GM19240 (cell line): ENCODE results near the gene PTPRN2.

Source experiments
- DNase-seq: peaks from one replicate; pipeline ENCODE4 v3.0.0; 2011; ENCODE audit warnings: low spot score; ENCODE audit not compliant: insufficient read length

Gene PTPRN2

DNA sequence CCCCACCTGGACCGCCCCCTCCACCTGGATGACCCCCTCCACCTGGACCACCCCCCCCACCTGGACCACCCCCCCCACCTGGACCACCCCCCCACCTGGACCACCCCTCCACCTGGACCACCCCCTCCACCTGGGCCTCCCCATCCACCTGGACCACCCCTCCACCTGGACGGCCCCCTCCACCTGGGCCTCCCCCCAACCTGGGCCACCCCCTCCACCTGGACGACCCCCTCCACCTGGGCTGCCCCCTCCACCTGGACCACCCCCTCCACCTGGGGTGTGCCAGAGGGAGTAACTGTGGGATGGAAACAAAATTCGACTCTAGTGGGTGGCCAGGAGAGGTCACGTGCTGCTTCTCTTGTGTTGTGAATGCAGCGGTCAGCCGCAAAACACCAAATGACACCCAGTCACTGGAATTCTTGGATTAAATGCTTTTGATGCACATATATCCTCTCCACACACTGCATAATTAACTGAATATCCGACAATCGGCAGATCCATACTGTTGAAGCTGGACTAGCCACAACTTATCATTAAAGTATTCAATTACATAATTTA lies 316.7 kb downstream of the PTPRN2 start:
- DNase-seq = no peak

DNA sequence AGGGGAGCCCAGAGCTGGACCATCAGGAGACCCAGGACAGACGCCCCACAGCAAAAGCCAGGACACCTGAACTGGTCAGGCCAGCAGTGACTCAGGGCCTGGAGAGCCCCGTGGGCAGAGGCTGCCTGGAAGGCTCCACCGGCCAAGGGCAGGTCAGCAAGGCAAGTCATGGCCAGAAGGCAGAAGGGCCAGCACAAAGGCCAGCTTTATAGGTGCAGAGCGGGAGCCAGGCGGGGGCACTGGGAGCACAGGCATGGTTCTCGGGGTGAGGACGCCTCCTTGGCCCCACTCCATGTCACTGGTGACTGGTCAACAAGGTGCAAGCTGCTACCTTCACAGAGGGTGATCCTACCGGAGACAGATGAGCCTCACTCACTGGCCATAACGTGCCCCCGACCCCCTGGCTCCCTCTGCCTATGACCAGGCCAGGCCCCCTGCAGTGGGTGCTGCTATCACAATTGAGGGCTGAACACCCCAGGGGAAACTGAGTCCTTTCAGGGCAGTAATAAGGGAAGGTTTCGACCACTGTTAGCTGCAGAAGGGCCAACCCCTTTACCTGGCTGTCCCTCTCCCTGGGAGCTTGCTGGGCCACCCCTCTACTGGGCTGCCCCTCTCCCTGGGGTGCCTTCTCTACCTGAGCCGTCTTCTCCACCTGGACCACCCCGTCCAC lies 317.4 kb downstream of the PTPRN2 start:
- DNase-seq = no peak

DNA sequence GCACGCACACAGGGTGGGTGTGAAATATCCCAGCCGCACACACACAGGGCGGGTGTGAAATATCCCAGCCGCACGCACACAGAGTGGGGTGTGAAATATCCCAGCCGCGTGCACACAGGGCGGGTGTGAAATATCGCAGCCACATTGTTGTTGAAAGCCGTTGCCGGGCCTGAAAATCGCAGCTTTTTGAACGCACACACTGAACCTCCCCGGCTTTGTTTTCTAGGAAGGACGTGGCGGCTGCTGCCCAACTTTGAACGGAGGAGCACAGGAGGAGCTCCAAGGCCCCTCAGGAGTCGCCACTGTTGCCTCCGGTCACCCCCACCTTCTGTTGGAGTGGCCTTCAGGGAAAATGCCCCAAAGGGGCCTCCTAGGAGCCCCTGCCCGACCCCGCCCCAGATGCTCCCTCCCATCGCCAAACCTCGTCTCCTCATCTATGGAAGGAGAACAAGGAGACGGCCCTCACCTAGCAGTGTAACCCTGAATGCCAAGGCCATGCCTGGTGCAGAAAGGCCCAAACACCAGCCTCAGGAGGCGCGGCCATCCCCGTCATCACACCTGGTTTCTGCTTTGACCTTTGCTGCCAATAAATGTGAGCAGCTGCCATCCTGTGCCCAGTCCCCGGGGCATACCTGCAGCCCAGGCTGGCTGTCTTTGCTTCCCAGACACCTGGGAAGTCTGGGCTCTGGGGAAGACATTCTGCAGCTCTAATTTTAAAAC lies 318.6 kb downstream of the PTPRN2 start:
- no peak for DNase-seq

GRCh38 chr7:158267742-158268435 lies 319.7 kb downstream of the PTPRN2 start:
- DNase-seq = no peak

- DNase-seq = no peak
Measured at GRCh38 chr7:158266817-158267741, 320.5 kb downstream of the PTPRN2 start.

GRCh38 chr7:158266426-158266816 lies 321.2 kb downstream of the PTPRN2 start:
- DNase-seq = no peak

DNA sequence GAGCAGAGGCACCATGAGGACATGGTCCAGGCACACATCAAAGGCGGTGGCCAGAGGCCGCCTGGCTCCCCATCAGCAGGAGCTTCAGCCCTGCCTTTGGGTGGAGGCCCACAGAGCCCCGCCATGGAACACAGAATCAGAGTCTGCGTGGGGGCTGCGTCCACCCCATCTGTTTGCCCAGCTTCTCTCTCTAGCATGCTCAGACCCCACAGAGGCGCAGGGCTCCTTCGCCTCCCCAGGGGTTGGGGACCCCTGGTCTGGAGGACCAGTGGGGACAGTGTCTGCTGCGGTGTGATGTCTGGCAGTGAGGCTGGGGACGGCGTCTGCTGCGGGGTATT lies 321.9 kb downstream of the PTPRN2 start:
- no peak for DNase-seq

- no peak for DNase-seq
Measured at GRCh38 chr7:158264881-158265742, 322.5 kb downstream of the PTPRN2 start.

GRCh38 chr7:158263964-158264748 lies 323.5 kb downstream of the PTPRN2 start:
- DNase-seq = no peak

DNA sequence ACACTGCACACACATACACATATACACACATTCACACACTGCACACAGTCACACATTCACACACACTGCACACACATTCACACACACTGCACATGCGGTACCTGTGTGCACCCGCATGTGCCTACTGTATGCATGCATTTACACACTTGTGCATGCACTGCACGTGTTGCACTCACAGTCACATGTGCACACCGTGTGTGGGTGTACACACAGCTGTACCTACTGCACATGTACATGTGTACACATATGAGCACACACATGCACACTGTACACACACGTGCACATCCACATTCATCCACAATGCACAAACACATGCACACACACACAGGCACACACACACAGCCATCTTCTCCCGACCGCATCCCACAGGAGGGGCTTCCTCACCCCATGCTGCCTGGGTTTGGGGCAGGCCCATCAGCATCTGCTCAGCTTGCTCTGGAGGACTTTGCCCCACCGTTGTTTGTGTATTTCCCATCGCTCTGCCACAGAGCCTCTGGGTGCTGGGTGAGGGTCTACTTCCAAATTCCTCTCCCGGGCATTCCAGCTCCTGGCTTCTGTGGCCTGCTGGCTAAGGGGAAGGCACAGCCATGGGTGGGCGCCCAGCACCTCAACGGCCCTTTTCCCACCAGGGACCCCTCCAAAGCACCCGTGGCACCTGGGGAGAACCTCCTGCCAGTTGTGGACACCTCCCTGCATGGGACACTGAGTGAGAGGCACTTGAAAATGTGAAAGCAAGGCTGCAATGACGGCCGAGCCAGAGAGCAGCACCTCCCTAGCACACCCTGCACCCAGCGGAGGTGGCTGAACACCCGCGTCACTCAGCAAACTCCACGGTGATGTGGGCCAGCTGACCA lies 324.3 kb downstream of the PTPRN2 start:
- no peak for DNase-seq

GRCh38 chr7:158262284-158263109 lies 325.1 kb downstream of the PTPRN2 start:
- no peak for DNase-seq

DNA sequence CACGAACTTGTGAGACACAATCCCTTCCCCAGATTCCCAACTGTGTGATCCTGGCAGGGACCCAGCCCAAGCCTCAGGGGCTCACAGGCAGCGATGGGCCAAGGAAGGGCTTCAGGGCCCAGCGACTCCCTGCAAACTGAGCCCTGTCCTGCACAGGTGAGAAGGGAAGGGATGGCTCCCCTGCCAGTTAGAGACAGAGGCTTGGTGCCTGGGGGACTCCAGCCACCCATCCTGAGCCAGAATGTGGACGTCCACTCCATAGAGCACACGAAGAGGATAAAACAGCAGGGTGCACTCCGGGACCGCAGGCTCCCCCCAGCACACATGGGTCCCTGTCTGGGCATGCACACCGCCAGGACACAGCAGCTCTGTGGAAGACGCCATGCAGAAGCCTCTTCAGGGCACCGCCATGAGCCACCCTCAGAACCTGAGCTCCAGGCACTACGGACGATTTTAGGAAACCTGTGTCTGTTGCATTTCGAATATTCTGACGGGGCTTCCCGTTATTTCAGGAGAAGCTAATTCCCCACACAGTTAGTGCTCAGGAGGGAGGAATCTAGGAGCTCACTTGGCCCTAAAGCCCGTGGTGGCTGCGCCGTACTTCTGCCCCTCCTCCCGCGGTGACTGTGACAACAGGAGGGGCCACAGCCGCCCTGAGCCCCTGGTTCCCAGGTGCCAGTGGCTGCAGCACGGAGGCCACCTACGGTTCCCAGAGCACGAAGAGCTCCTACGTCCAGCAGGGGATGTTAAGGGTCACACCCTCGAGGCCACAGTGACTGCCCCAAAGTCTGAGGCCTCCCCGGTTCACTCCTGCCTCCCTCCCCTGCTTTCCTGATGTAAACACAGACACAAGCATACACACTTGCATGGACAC lies 326.0 kb downstream of the PTPRN2 start:
- DNase-seq = no peak

DNA sequence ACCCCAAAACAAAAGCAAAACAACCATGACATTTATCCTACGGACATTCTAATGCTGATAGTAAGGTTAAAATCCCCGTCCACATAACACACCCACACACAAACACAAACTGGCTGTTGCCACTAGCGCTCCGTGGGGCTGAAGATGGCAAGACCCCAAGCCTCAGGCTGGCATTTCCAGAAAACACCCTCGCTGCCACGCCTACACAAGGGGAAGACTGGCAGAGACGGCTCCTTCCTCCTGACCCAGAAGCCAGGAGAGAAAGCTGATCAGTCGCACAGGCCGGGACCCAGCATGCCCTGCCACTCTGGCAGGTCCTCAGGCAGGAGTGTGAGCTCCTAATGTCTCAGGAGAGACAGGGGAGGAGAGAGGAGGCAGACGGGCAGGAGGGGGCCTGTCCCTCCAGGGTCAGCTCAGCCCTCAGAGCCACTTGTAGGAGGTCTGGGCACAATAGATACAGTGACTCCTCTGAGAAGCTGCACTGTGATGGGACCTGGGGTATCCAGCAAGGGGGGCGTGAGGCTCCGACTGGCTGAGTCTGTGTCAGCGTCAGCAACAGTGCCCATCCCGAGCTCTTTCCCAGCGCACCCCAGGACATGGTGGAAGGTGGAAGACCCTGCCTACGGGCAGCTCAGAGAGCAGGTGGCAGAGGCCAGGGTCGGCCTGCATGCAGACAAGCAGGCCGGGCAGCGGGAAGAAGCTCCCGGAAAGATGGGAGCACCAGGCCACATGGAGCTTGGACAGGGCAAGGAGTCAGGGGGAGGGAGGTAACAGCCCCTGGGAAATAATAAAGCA lies 326.9 kb downstream of the PTPRN2 start:
- DNase-seq = no peak

GRCh38 chr7:158259671-158260418 lies 327.8 kb downstream of the PTPRN2 start:
- DNase-seq = no peak

DNA sequence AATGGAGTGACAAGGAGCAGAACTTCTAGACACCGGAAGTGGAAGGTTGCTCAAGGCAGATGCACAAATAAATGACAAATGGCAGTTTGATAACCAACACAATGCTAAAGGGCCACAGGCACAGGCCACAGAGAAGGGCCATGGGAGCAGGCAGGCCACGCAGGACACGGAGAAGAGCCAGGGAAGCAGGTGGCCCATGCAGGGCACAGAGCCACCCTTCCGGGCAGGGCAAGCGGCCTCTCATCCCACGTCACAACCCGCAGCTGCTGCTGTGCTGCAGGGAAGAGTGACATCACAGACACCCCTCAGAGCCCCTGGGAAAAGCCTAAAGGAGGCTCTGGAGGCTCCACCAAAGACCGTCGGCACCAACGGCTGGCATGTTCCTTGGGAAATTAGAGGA lies 328.5 kb downstream of the PTPRN2 start:
- no peak for DNase-seq
